GM19324 (cell line): ENCODE data around the gene EVI2A.
A peak's percentile ranks its signal among the peaks of the same experiment; 100 is the strongest.
"Not testable (repeated sequence)": the region's sequence is repeated elsewhere in the genome, so short reads cannot be mapped to it uniquely, and the experiment has no call there.

ENCODE experiments used
- ATAC-seq: cut with Tn5 transposase; IDR thresholded peaks from one replicate; pipeline ENCODE4 v1.9.1; 2021; ENCODE audit warnings: mild to moderate bottlenecking, moderate library complexity; ENCODE audit not compliant: unreplicated experiment, low FRiP score

Gene EVI2A, protein sequence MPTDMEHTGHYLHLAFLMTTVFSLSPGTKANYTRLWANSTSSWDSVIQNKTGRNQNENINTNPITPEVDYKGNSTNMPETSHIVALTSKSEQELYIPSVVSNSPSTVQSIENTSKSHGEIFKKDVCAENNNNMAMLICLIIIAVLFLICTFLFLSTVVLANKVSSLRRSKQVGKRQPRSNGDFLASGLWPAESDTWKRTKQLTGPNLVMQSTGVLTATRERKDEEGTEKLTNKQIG

DNA sequence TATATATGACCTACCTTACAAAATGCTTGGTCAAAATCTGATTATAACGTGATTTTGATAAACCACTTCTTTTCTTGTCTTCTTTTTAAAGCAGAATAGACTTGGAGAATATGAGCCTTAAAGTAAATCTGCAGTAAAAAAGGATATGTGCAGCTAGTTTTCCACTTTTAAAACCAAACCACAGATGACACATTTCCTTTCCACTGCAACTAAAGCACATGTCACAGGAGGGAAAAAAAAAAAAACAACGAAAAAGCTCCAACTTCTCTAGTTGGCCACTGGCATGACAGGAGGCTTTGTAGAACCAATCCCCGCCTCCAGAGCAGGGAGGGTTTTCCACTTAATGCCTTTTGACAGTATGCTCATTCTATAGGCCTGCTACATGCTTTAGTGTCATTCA, at the start of gene EVI2A:
EVI2A (minus strand) TSS at position 142 of the 400 bp plus-strand sequence. CDS start 2,609 bp downstream, outside the sequence.
- no peak for ATAC-seq

DNA sequence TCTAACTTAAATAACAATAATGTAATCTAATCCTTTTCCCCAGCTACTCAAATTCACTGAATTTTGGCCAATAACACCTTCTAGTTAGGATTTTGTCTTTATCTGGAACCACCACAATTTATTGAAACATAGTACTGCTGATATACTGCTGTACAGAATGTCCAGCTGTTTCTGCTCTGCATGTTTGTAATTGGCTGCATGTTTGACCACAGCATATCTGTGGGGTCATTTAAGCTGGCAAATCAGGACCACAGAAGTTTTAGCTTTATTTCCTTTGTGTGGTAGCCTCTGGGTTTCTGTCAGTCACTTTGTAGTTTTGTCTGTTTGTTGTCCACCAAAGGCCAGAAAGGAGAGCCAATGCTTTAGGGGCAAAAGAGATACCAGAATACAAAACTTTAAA, 47.8 kb upstream of the EVI2A start:
- no peak for ATAC-seq

DNA sequence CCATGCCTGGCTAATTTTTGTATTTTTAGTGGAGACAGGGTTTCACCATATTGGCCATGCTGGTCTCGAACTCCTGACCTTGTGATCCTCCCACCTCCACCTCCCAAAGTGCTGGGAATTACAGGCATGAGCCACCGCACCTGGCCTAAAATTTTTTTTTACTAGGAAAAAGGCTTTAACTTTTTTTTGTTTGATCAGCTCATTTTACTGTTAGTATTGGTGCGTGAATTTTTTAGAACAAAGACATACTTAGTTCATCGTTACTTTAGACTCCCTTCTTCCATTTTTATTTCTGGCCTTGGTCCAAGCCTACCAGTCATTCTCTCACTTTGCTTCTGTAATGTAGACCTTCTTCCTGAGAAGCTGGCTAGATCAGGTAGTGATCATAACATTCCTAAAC, 44.7 kb upstream of the EVI2A start:
- no peak for ATAC-seq

DNA sequence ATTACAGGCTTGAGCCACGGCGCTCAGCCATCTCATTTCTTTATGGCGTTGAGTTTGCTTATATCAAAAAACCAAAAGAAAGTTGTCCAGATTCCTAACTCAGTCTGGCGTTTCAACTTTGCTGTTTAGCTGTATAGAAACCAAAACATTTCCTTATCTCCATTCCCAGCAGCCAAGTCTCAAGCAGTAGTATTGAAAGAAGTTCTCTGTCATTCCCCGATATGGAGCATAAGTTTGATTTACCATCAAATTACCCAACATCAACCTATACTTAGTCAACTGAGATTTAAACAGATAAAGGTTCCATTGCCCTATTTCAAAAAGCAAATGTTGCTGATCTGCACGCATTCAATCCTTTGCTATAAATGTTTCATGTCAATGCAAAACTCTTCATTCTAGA, 42.6 kb upstream of the EVI2A start:
- no peak for ATAC-seq

DNA sequence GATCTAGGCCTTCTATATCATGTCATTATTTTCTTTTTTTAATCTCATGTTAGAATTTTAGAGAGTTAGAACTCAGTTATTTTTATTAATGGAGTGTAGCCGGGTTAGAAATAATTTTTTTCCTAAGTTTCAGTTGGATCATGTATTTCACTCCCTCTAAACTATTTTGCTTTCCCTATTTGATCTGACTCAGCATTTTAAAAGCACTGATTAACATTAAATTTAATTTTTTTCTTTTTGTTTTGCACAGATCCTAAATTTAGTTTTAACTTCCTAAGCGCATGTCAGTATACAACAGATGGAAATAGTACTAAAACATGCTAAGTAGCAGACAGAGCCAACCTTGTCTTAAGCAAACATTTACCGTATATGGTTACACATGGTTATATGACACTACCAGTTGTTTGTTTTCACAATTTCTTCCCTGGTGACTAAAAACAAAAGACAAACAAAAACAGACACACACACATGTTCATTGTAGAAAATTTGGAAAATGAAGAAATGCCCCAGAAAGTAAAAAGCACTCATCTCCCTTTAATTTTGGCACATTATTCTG, 36.5 kb upstream of the EVI2A start:
- ATAC-seq: no peak

DNA sequence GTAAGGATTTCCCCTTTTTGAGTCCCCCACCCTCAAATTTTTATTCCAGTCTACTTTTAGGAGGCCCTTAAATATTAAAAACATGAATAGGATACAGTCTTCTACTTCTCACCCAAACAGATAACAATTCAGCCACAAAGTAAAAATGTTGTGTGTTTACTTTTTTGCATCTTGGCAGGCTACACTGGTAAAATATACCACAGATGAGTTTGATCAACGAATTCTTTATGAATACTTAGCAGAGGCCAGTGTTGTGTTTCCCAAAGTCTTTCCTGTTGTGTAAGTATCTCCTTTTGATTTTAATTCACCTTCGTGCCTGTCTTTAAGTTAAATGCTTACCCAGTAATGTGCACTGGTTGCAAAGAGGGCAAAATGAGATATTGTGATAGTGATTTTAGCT, 35.7 kb upstream of the EVI2A start:
- ATAC-seq: no peak

DNA sequence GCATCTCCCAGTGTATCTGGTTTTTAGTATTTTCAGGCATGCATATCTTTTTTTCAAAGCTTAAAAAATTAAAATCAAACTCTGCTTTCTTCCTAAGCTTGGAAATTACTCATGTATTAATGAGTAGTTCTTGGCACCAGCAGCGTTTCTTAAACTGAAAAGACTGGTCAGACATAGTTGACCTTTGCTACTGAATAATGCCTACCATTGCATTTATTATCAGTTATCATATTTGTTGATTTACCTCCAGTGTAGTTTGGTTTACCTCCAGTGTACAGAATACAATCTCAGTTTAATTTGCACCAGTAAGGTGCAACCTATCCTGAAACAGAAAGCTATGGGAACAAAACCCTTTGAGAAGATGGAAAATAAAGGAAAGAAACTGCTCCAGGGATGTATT, 34.5 kb upstream of the EVI2A start:
- no peak for ATAC-seq

DNA sequence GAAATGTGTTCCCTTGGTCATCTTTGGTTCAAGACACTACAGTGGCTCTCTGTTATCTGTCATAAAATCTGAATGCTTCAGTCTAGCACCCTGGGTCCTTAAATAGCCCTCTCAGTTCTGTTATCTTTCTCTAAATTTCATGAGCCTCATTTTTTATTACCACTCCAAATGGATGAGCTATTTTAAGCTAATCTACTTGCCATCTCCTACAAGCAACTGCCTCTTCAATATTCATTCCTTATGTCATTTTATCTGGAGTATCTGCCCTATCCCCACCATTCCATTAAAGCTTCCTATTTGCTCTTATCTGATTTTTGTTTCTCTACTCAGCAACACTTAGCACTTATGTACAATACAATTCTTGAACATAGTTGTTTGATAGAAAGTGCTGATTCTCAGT, 28.0 kb upstream of the EVI2A start:
- ATAC-seq: no peak

DNA sequence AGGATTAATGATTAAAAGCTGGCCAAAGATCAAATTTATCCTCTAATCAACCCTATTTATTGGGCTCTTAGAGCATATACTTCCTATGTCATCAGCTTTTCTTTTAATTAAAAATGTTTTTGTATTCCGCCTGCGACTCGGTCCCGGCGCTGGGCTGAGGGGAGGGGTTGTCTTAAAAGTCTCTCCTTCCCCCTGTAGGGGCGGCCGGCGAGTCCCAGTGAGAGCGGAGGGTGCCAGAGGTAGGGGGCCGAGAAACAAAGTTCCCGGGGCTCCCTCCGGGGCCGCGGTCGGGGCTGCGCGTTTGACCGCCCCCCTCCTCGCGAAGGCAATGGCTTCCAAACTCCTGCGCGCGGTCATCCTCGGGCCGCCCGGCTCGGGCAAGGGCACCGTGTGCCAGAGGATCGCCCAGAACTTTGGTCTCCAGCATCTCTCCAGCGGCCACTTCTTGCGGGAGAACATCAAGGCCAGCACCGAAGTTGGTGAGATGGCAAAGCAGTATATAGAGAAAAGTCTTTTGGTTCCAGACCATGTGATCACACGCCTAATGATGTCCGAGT, 23.8 kb upstream of the EVI2A start:
- not testable (repeated sequence) for ATAC-seq

DNA sequence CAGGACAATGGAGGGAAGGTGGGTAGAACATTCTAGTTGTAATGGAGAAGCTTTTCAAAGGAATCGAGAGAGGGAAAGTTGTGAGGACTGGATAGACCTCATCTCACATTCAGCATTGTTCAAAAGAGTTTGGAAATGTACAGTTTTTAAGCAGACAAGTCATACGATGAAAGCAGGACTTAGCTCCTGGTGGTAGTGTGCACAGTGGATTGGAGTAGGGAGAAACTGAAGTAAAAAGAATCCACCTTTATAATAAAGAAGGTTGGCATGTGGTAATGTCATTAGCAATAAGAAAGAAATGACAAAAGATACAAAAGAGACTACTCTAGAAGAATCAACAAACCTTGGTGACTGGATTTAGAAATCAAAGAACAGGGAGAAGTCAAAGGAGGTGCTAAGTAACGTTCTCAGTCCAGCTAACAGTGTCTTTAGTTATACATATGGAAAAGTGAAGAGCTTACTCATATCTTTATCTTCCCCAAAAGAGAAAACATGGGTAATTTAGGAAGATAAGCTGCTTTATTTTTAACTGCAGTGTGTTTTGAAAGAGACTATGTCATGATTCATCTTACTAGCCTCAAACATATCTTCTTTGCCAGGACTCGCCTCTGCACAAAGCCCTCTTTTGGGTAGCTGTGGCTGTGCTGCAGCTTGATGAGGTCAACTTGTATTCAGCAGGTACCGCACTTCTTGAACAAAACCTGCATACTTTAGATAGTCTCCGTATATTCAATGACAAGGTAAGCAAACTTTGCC, 18.7 kb upstream of the EVI2A start:
- no peak for ATAC-seq

DNA sequence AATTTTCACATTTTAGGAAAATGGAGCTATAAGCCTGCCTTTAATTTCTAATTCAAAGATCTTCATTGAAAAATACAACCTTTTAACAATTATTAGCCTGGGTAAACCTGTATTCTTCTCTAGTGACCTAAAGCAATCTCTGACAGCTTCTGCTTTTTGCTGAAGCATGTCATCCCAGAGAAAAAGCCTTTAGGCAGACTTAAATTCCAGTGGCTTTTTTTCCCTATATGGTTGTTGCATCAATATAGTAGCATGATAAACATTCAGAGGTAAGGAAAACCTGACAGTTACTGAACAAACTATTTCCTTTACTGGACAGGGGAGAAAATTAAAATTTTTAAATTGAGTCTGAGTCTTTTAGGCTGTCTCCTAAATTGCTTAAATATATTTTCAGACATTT, 7.8 kb upstream of the EVI2A start:
- ATAC-seq: no peak

DNA sequence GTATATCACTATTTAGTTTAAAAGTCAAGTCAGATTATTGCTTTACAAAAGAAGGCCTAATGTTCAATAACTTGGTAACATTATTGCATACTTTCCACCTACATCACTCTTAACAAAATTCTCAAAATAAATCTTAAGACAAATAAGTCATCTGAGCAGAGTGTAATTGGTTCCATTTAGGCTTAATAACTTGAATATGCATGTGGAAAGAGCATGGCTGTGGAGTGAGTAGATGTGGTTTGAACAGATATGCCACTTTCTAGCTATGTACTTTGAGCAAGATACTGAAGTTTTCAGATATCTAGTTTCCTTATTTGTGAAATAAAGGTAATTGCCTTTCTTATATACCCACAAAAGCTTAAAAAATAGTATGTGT, 6.7 kb upstream of the EVI2A start:
- ATAC-seq: no peak

DNA sequence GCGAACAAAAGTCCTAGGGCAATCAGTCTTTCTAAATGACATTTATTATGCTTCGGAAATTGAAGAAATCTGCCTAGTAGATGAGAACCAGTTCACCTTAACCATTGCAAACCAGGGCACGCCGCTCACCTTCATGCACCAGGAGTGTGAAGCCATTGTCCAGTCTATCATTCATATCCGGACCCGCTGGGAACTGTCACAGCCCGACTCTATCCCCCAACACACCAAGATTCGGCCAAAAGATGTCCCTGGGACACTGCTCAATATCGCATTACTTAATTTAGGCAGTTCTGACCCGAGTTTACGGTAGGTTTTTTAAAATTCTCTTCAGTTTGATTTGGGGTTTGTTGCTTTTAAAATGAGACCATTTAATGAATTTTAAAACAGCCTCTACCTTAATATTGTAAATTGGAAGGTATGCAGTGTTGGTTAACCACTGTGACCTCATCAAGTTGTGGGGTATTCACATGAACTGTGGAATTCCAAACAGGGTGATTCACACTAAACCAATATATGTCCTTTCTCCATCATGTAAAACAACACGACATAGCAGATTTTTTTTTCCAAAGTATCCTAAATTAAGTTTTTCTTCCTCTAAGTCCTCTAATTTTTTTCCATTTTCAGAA, 6.2 kb upstream of the EVI2A start:
- no peak for ATAC-seq

DNA sequence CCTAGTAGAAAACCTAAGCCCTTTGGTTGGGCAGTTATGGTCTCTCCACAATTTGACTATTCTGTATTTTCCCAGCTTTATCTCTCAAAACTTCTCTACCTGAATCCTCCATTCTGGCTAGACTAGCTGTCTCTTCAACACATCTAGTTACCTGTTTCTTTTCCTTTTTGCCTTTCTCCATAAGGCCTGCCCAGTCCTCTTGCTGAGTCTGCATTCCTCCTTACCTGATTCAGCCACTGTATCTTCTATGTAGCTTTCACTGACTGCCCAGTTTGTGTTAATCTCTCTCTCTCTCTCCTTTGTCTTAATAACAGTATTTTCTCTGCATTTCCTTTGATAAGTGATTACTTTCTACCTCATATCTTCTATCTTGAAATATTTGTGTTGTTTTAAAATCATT, 2.1 kb upstream of the EVI2A start:
- no peak for ATAC-seq

DNA sequence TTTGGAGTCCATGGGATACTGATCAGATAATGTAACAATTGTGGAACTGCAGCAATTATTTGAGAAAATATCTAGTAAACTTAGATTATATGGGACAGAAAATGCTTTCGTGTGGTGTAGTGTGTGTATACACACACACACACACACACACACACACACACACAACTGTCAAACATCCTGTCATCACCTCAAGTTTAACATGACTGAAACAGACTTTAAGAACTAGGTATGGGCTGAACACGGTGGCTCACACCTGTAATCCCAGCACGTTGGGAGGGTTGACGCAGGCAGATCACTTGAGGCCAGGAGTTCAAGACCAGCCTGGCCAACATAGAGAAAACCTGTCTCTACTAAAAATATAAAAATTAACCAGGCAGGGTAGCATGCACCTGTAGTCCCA, 544 bp upstream of the EVI2A start:
- no peak for ATAC-seq

DNA sequence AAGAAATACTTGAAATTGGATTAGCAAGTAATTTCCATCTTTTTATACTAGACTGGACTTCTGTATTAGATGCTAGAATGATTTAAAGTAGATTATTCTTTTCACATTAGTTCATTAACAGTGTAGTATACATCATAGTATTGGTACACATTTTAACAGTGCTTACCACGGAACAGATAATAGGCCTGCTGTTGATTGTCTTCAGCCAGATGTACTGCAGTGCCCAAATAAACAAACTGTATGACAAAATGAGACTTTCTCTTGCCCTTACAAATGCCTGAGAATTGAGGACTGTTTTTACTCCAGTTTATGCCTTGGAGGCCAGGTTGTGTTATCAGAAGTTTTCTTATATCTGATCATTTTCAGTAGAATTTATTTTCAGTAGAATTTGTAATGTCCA, 631 bp downstream of the EVI2A start:
- no peak for ATAC-seq

DNA sequence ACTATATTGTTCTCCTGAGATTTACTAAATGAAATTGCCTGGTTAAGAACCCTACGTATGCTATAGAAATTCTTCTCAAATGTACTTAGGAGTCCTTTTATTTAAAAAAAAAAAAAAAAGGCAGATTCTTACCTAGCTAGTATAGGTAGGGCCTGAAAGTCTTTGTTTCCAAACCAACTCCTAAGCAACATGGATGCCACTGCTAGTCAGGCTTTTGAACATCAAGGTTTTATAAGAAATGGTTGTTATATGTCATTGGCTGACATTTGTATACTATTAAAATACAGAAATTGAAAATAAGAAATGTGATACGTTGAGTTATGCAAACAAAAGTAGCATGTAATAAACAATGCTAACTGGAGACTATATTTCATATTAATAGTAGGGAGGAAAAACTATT, 1.2 kb downstream of the EVI2A start:
- ATAC-seq: no peak

DNA sequence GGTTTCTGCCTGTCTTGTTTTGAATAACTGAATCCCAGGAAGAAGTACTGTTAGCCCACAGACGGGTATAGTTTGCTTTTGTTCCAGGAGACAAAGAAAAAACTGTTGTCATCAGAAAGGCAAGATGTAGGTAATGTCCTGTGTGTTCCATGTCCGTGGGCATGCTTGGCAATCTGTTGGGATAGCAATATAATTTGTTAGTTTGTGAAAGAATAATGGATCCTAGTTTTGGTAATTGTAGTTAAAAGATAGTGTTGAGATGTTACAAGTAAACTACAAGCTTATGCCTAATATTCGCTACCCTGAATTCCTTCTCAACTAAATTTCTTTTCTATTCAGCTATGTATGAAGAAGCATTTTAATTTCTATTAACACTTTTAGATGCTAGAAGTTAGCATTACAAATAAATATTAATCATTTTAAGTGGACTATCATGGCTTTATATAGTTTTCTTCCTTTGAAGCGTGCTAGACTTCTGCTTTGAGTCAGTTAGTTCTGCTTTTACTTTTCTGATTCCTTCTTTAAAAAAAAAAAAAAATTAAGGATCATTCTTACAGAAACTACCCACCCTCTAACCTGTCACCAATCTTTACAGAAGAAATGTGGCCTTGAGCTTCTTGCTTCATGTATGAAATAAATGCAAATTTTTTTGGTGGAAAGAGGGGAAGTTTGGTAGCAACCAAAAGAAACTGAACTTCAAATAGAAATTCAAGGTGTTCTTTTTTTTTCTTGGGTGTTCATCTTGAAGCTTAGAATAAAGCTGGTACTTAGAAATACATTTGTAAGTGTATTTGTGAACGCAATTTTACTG, 2.4 kb downstream of the EVI2A start:
- peak; percentile 30 for ATAC-seq

DNA sequence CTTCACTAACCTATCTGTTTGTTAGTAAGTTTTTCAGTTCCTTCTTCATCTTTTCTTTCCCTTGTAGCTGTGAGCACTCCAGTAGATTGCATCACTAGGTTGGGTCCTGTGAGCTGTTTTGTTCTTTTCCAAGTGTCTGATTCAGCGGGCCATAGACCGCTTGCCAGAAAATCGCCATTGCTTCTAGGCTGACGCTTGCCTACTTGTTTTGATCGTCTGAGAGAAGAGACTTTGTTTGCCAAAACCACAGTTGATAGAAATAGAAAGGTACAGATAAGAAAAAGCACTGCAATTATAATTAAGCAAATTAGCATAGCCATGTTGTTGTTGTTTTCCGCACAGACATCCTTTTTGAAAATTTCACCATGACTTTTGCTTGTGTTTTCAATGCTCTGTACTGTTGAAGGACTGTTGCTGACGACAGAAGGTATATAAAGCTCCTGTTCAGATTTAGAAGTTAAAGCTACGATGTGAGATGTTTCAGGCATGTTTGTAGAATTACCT, 3.1 kb downstream of the EVI2A start:
- peak; percentile 51 for ATAC-seq

DNA sequence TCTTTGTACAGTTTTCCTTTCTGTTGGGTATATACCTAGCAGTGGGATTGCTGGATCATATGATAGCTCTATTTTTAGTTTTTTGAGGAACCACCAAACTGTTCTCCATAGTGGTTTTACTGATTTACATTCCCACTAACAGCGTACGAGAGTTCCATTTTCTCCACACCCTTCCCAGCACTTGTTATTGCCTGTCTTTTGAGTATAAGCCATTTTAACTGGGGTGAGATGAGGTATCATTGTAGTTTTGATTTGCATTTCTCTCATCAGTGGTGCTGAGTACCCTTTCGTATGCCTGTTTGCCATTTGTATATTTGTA, 6.7 kb downstream of the EVI2A start:
- ATAC-seq: no peak
